ELR (cell line): Measurements from ENCODE around the gene HNRNPM.
A peak's percentile ranks its signal among the peaks of the same experiment; 100 is the strongest.

ENCODE experiments used
- DNase-seq: peaks from one replicate; pipeline ENCODE4 v3.0.0-alpha.2; 2015; ENCODE audit warnings: low read depth

HNRNPM gene

DNA sequence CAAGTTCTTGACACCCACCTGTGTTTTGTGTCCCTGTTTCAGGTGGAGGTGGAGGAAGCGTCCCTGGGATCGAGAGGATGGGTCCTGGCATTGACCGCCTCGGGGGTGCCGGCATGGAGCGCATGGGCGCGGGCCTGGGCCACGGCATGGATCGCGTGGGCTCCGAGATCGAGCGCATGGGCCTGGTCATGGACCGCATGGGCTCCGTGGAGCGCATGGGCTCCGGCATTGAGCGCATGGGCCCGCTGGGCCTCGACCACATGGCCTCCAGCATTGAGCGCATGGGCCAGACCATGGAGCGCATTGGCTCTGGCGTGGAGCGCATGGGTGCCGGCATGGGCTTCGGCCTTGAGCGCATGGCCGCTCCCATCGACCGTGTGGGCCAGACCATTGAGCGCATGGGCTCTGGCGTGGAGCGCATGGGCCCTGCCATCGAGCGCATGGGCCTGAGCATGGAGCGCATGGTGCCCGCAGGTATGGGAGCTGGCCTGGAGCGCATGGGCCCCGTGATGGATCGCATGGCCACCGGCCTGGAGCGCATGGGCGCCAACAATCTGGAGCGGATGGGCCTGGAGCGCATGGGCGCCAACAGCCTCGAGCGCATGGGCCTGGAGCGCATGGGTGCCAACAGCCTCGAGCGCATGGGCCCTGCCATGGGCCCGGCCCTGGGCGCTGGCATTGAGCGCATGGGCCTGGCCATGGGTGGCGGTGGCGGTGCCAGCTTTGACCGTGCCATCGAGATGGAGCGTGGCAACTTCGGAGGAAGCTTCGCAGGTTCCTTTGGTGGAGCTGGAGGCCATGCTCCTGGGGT is 41.0 kb downstream of the HNRNPM start:
- no peak for DNase-seq

GRCh38 chr19:8486661-8487136 is 41.9 kb downstream of the HNRNPM start:
- no peak for DNase-seq

- DNase-seq = no peak
These were observed 42.5 kb downstream of the HNRNPM start for GRCh38 chr19:8487137-8487851.

DNA sequence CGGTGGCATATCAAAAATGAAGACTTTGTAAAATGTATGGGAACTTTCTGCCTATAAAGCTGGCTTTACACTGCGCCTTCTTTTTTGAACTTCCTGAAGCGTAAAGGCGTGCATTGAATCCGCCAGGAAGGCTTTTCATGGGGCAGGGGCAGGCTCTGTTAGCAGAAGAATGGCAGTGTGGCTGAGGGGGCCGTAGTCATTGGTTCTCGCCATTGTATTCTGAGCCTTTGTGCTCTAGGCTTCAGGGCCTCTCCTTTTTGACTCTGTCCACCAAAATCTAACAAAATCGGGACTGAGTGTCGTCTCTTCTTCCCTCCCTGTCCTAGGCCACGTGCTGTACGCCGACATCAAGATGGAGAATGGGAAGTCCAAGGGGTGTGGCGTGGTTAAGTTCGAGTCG is 43.6 kb downstream of the HNRNPM start:
- no peak for DNase-seq

GRCh38 chr19:8489561-8490394 is 45.0 kb downstream of the HNRNPM start:
- DNase-seq = peak; percentile 29

GRCh38 chr19:8490395-8490760 is 45.6 kb downstream of the HNRNPM start:
- no peak for DNase-seq

DNA sequence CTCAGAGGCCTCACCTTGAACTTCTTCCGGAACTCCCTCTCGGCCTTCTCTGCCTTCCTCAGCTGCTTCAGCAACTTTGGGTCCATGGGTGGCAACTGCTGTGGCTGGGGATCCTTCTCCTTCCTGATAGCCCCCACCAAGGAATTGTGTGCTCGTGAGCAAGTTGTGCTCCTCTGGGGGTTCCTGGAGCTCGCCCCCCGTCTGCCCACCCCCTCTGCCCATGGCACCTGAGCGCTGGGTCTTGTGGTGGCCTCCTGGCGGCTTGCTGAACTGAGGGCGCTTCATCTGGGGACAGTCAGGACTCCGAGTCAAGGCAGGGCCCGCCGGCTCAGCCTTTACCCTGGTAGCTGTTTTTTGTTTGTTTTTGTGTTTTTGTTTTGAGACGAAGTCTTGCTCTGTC is 46.1 kb downstream of the HNRNPM start:
- DNase-seq = no peak

- DNase-seq = peak; percentile 28
These were observed 46.8 kb downstream of the HNRNPM start for GRCh38 chr19:8491574-8491973.

DNA sequence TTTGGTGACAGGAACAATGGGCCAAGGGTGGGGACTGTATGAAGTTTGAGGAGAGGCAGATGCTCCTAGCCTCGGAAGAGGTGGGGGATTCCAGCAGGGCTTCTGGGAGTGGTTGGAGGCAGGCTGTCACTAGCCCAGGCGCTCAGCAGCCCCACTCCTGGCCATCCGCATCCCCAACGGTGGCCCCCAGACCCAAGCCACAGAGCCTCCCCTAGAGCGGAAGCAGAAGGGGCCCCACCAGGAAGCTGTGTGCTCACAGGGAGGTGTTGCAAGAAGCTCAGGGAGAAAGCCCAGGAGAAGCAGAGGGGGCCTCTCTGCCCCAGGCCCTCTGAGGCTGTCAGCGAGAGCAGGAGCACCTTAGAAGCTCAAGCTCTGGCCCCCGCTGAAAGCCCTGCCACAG is 49.4 kb downstream of the HNRNPM start:
- DNase-seq = no peak

GRCh38 chr19:8498295-8498694 is 53.5 kb downstream of the HNRNPM start:
- DNase-seq = no peak

DNA sequence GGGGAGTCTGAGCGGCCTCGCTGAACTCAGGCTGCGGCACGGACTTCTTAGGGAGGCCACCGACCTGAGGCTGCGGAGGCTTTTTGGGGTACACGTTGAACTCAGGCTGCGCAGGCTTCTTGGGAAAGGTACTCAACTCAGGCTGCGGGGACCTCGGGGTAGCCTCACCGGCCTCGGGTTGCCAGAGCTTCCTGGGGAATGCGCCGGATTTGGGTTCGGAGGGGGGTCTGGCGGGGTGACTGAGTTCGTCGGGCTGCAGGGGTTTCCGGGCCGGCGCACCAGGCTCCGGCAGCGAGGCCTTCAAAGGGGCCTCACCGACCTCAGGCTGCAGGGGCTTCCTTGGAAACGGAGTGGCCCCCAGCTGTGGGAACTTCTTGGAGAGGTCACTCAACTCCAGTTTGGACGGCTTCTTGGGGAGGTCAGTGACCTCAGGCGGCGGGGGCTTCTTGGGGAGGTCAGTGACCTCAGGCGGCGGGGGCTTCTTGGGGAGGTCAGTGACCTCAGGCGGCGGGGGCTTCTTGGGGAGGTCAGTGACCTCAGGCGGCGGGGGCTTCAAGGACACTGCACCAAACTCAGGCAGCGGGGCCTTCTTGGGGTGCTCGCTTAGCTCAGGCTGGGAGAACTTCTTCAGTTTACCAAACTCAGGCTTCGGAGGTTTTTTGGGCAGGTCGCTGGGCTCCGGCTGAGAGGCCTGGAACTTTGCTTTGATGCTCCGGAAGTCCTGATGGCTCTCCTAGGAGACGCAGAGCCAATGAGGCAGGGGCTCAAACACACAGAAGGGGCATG is 54.5 kb downstream of the HNRNPM start:
- no peak for DNase-seq

DNA sequence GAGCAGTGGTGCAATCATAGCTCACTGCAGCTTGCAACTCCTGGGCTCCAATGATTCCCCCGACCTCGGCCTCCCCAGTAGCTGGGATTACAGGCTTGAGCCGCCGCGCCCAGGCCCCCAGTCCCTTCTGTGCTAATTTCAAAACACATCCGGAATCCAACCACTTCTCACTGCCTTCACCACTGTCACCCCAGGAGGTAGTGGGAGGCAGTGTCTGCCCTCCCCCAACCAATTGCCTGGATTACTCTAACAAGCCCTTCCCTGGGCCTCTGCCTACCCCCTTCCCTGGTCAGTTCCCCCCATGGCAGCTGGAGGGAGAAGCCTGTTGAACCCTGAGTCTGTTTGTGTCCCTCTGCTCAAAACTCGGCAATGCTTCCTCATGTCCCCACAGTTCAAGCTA is 55.4 kb downstream of the HNRNPM start:
- no peak for DNase-seq

- DNase-seq = no peak
These were observed 56.7 kb downstream of the HNRNPM start for GRCh38 chr19:8501516-8501915.

GRCh38 chr19:8501981-8502380 is 57.2 kb downstream of the HNRNPM start:
- DNase-seq = no peak

DNA sequence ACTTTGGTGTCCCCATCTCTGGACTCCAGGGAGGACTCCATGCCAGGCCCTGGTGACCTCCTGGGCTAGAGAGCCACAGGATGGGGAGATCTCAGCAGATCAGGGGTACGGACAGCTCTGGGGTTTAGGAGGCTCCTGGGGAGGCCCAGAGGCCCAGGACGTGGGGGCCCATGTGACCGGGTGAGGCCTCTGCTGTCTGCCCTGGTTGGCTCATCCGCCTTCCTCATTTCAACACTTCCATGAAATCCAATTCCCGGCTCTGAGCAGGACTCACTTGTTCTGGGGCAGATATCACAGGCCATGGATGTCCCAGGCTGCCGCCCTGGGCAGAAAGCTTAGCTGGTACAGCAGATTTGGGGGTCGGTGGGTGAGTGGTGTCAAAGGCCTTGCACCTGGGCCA is 58.7 kb downstream of the HNRNPM start:
- DNase-seq = no peak

DNA sequence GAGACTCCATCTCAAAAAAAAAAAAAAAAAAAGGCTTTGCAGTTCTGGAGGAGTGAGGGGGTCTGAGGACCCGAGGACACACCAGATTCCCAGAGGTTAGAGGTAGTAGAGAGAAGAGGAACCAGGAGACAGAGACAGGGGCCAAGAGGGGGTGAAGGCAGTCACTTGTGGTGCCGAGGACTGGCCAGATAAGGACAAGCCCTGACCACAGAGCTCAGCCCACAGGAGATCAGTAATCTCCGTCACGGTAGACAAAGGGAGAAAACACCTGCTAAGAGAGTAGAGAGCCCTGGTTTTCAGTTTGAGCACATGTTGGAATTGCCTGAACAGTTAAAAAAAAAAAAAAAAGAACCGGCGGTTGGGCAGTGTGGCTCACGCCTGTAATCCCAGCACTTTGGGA is 59.4 kb downstream of the HNRNPM start:
- DNase-seq = no peak

GRCh38 chr19:8504919-8505318 is 60.1 kb downstream of the HNRNPM start:
- DNase-seq = no peak

DNA sequence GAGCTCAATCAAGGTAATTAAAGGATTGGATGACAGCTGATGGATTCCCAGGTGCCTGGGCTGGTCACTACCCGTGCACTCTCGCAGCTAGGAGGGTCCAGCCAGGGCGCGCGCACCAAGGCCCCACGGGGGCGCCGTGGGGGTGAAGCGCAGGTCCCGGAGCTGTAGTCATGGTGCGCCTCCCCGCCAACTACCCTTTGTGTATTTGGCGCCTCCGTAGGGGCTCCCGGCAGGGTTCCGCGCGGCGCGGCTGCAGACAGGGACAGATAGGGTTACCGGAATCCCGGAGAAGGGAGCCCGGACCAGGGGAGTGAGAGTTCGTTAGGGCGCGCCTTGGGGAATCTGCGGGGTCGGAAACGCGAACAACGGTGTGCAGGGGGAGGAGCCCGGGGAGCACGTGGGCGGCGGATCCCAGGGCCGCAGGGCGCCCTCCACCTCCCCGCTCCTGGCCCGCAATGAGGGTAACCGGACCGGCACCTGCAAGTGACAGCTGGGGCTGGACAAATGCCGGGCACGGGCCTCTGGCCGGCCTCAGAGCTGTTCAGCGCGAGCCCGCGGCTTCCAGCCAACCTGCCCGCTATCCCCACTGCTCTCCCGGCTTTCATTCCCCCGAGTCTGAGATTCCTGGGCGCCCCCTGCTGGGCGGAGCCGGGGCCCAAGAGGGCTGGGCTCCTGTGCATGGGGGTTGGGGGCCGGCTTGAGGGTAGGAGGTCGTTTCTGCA is 61.1 kb downstream of the HNRNPM start:
- peak; percentile 78 for DNase-seq

GRCh38 chr19:8506402-8506957 is 61.7 kb downstream of the HNRNPM start:
- no peak for DNase-seq

DNA sequence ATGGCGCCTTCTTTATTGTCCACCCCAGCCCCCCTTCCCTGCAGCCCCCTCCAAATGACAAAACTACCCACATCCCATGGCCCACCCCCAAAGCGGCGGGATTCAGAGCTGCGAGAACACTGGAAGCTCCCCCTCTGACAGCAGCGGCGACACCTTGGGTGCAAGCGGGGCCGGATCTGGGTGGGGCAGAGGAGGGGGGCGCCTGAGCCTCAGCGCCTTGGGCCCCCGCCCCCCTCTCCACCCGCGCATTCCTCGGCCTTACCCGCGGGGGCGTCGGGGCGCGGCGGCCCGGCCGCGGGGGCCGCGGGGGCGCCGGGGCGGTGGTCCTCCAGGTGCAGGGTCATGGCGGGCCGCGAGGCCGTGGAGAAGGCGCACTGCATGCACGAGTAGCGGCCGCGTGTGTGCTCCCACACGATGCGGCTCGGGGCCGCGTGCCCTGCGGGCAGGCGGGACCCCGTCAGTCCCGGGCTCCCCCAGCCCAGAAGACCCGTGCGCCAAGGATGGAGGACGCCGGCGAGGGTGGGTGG is 65.9 kb downstream of the HNRNPM start:
- no peak for DNase-seq
